HL-60 (cell line): ENCODE data around the gene NT5E.

Experiments used
- DNase-seq, 2 experiments: peaks; one replicate each; pipeline ENCODE4 v3.0.0-alpha.2; 2010 to 2020; ENCODE audit warnings: low read depth in 1 of 2, low spot score in 1 of 2
- H3K27ac ChIP-seq: fragments of 250-450 bp; sonication (Bioruptor Pico); replicated peaks from 2 replicates; pipeline ENCODE4 v1.5.1; 2020; ENCODE audit warnings: mild to moderate bottlenecking, moderate library complexity
- H3K27me3 ChIP-seq: fragments of 250-450 bp; sonication (Bioruptor Pico); 2 replicates; pipeline ENCODE4 v1.5.1; 2021; ENCODE audit warnings: mild to moderate bottlenecking, moderate library complexity; ENCODE audit not compliant: insufficient read depth, poor library complexity, severe bottlenecking
- H3K4me3 ChIP-seq: replicated peaks from 2 replicates; pipeline ENCODE4 v1.5.1; 2011; ENCODE audit warnings: mild to moderate bottlenecking, control low read depth, low read length; ENCODE audit not compliant: insufficient read depth
- CTCF ChIP-seq: IDR thresholded peaks from one replicate; pipeline ENCODE4 v1.5.1; 2011; ENCODE audit warnings: low read length, control low read depth, inconsistent platforms; ENCODE audit not compliant: insufficient read depth
- GABPA ChIP-seq: IDR thresholded peaks from 2 replicates; pipeline ENCODE4 v1.6.1; 2012; ENCODE audit warnings: low read depth
- POLR2AphosphoS5 ChIP-seq: IDR thresholded peaks from 2 replicates; pipeline ENCODE4 v1.6.1; 2012; ENCODE audit warnings: low read depth
- REST ChIP-seq: IDR thresholded peaks from 2 replicates; pipeline ENCODE4 v1.6.1; 2012; ENCODE audit warnings: low read depth; ENCODE audit not compliant: insufficient replicate concordance
- SPI1 ChIP-seq: IDR thresholded peaks from 2 replicates; pipeline ENCODE4 v1.6.1; 2012; ENCODE audit warnings: low read depth, mild to moderate bottlenecking, borderline replicate concordance

The NT5E gene

GRCh38 chr6:85431271-85431670 lies 18.6 kb upstream of the NT5E start:
- H3K27me3 ChIP-seq = no peaks in the 10 kb centered on the region
- no peak overlapping the region for H3K27ac ChIP-seq
- TF ChIP-seq CTCF (no peak), GABPA (no peak), SPI1 (no peak), POLR2AphosphoS5 (no peak), REST (no peak)
- DNase-seq = no peak
- H3K4me3 ChIP-seq = no peak overlapping the region

- no peak for TF ChIP-seq GABPA
- TF ChIP-seq SPI1 = no peak
- no peak for TF ChIP-seq CTCF
- TF ChIP-seq POLR2AphosphoS5 = no peak
- TF ChIP-seq REST = no peak
- Histone ChIP-seq H3K4me3 (no peak overlapping the region), H3K27ac (no peak overlapping the region), H3K27me3 (no peaks in the 10 kb centered on the region)
- DNase-seq = no peak
Measured at GRCh38 chr6:85432554-85432953, 17.3 kb upstream of the NT5E start.

- Histone ChIP-seq H3K4me3 (no peak overlapping the region), H3K27ac (no peak overlapping the region), H3K27me3 (no peaks in the 10 kb centered on the region)
- TF ChIP-seq REST = no peak
- no peak for TF ChIP-seq POLR2AphosphoS5
- no peak for TF ChIP-seq SPI1
- no peak for TF ChIP-seq GABPA
- no peak for TF ChIP-seq CTCF
- no peak for DNase-seq
Measured at GRCh38 chr6:85435851-85436250, 14.0 kb upstream of the NT5E start.
